ENCODE measurements around the gene PCDHB5. TPM values are rescaled to one million over a fixed set of nuclear protein-coding genes. Genes with fewer than 3 reads are reported as not detected.
"Not testable (repeated sequence)": the region's sequence is repeated elsewhere in the genome, so short reads cannot be mapped to it uniquely, and the experiment has no call there.

The PCDHB5 gene
- polyA plus RNA-seq, 1 donor (not counting 4 experiments of a cell fraction or from before 2014, with no cell fraction given), result 0.09 TPM

DNA sequence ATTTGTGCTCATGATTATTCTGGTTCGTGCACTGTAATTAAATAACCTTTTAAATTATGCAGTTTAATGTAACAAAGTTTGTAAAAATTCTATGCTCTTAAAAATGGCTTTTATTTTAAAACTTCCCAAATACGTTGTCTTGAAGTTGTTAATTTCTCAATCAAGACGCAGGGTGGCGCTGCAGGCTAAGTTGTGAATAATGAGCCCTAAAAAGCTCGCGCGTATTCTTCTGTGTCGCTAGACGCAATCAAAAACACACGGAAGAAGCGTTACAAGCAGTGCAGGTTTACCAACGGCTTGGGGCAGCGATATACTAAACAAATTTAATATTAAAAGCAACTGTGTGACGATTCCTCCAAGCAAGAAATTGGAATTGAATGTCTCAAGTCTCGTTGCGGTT lies 13.4 kb upstream of the PCDHB5 start, which contains the start of gene PCDHB4:
PCDHB4 (plus strand) TSS at position 256 of the 400 bp plus-strand sequence. CDS start 181 bp downstream, outside the sequence.
- Histone ChIP-seq H3K9ac (ENCODE audit: control insufficient read depth, extremely low read depth, insufficient read depth, low read length) (no peak within 1 kb of the TSS), H2AFZ (ENCODE audit: control insufficient read depth, low read length) (no peak within 1 kb of the TSS), H3K79me2 (ENCODE audit: control insufficient read depth, insufficient read depth, low read length) (no peaks in the 10 kb centered on the region), H3K9me3 (ENCODE audit: control insufficient read depth, low read depth, low read length) (no peaks in the 10 kb centered on the region), H3K36me3 (ENCODE audit: control insufficient read depth in 2 of 2, extremely low read depth in 1 of 2, insufficient read depth in 2 of 2, low read length in 2 of 2) (no peaks in the 10 kb centered on the region), H3K9me1 (ENCODE audit: control insufficient read depth, extremely low read depth, insufficient read depth, low read length) (no peaks in the 10 kb centered on the region), H3K4me3 (ENCODE audit: control insufficient read depth in 2 of 3, extremely low read depth in 1 of 3, insufficient read depth in 2 of 3, low read depth in 1 of 3, low read length in 3 of 3) (no peak within 1 kb of the TSS), H3K27ac (ENCODE audit: control insufficient read depth, insufficient read depth, low read length) (no peak within 1 kb of the TSS), H3K4me2 (ENCODE audit: control insufficient read depth, extremely low read depth, insufficient read depth, low read depth, low read length) (no peak within 1 kb of the TSS), H4K20me1 (ENCODE audit: control insufficient read depth, extremely low read depth, insufficient read depth, low read length) (no peaks in the 10 kb centered on the region), H3K4me1 (ENCODE audit: control insufficient read depth, extremely low read depth, insufficient read depth, low read length) (no peaks in the 10 kb centered on the region), H3K27me3 (ENCODE audit: control insufficient read depth, extremely low read depth, insufficient read depth, low read length) (no peaks in the 10 kb centered on the region)
- dilution Hi-C loops (cut with MboI; ENCODE audit: extremely low pct_ligation_motif_present, low sequenced_read_pairs), result no loop called here
- no peak for DNase-seq (ENCODE audit: low read depth, low spot score)
- FAIRE-seq, result no peak
- no peak for TF ChIP-seq EZH2 (IDR thresholded peaks at IDR 0.05; ENCODE audit: low read length)
- TF ChIP-seq, protein P1, sequence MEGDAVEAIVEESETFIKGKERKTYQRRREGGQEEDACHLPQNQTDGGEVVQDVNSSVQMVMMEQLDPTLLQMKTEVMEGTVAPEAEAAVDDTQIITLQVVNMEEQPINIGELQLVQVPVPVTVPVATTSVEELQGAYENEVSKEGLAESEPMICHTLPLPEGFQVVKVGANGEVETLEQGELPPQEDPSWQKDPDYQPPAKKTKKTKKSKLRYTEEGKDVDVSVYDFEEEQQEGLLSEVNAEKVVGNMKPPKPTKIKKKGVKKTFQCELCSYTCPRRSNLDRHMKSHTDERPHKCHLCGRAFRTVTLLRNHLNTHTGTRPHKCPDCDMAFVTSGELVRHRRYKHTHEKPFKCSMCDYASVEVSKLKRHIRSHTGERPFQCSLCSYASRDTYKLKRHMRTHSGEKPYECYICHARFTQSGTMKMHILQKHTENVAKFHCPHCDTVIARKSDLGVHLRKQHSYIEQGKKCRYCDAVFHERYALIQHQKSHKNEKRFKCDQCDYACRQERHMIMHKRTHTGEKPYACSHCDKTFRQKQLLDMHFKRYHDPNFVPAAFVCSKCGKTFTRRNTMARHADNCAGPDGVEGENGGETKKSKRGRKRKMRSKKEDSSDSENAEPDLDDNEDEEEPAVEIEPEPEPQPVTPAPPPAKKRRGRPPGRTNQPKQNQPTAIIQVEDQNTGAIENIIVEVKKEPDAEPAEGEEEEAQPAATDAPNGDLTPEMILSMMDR (optimal IDR thresholded peaks at IDR 0.05 in 1 of 3, IDR thresholded peaks at IDR 0.05 in 1 of 3, conservative IDR thresholded peaks at IDR 0.05 in 1 of 3; ENCODE audit: extremely low read depth in 1 of 3, insufficient read depth in 2 of 3, low read length in 3 of 3), result no peak

DNA sequence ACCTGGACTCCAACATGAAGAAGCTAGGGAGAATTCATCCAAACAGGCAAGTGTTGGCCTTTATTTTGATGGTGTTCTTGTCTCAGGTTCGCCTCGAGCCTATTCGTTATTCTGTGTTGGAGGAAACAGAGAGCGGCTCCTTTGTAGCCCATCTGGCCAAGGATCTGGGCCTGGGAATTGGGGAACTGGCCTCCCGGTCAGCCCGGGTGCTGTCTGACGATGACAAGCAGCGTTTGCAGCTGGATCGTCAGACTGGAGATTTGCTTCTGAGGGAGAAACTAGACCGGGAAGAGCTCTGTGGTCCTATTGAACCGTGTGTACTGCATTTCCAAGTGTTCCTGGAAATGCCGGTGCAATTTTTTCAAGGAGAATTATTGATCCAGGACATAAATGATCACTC lies 13.0 kb upstream of the PCDHB5 start:
- H3K4me3 ChIP-seq (ENCODE audit: control insufficient read depth in 2 of 3, extremely low read depth in 1 of 3, insufficient read depth in 2 of 3, low read depth in 1 of 3, low read length in 3 of 3), result no peak overlapping the region
- no peak overlapping the region for H3K9ac ChIP-seq (ENCODE audit: control insufficient read depth, extremely low read depth, insufficient read depth, low read length)
- no peaks in the 10 kb centered on the region for H3K36me3 ChIP-seq (ENCODE audit: control insufficient read depth in 2 of 2, extremely low read depth in 1 of 2, insufficient read depth in 2 of 2, low read length in 2 of 2)
- H3K9me3 ChIP-seq (ENCODE audit: control insufficient read depth, low read depth, low read length), result no peaks in the 10 kb centered on the region
- H3K4me1 ChIP-seq (ENCODE audit: control insufficient read depth, extremely low read depth, insufficient read depth, low read length), result no peaks in the 10 kb centered on the region
- no peak for FAIRE-seq
- H3K79me2 ChIP-seq (ENCODE audit: control insufficient read depth, insufficient read depth, low read length), result no peaks in the 10 kb centered on the region
- no peaks in the 10 kb centered on the region for H4K20me1 ChIP-seq (ENCODE audit: control insufficient read depth, extremely low read depth, insufficient read depth, low read length)
- DNase-seq (ENCODE audit: low read depth, low spot score), result no peak
- dilution Hi-C loops (cut with MboI; ENCODE audit: extremely low pct_ligation_motif_present, low sequenced_read_pairs), result no loop called here
- H2AFZ ChIP-seq (ENCODE audit: control insufficient read depth, low read length), result no peak overlapping the region
- no peak overlapping the region for H3K4me2 ChIP-seq (ENCODE audit: control insufficient read depth, extremely low read depth, insufficient read depth, low read depth, low read length)
- H3K27me3 ChIP-seq (ENCODE audit: control insufficient read depth, extremely low read depth, insufficient read depth, low read length), result no peaks in the 10 kb centered on the region
- H3K9me1 ChIP-seq (ENCODE audit: control insufficient read depth, extremely low read depth, insufficient read depth, low read length), result no peaks in the 10 kb centered on the region
- TF ChIP-seq EZH2 (IDR thresholded peaks at IDR 0.05; ENCODE audit: low read length), result no peak
- TF ChIP-seq, protein P1 (optimal IDR thresholded peaks at IDR 0.05 in 1 of 3, IDR thresholded peaks at IDR 0.05 in 1 of 3, conservative IDR thresholded peaks at IDR 0.05 in 1 of 3; ENCODE audit: extremely low read depth in 1 of 3, insufficient read depth in 2 of 3, low read length in 3 of 3), result no peak
- H3K27ac ChIP-seq (ENCODE audit: control insufficient read depth, insufficient read depth, low read length), result no peak overlapping the region

DNA sequence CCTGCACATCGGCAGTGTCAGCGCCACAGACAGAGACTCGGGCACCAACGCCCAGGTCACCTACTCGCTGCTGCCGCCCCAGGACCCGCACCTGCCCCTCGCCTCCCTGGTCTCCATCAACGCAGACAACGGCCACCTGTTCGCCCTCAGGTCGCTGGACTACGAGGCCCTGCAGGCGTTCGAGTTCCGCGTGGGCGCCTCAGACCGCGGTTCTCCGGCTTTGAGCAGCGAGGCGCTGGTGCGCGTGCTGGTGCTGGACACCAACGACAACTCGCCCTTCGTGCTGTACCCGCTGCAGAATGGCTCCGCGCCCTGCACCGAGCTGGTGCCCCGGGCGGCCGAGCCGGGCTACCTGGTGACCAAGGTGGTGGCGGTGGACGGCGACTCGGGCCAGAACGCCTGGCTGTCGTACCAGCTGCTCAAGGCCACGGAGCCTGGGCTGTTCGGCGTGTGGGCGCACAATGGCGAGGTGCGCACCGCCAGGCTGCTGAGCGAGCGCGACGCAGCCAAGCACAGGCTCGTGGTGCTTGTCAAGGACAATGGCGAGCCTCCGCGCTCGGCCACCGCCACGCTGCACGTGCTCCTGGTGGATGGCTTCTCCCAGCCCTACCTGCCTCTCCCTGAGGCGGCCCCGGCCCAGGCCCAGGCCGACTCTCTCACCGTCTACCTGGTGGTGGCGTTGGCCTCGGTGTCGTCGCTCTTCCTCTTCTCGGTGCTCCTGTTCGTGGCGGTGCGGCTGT lies 11.4 kb upstream of the PCDHB5 start:
- dilution Hi-C loops (cut with MboI; ENCODE audit: extremely low pct_ligation_motif_present, low sequenced_read_pairs); H3K4me1 ChIP-seq (ENCODE audit: control insufficient read depth, extremely low read depth, insufficient read depth, low read length); H3K4me3 ChIP-seq (ENCODE audit: control insufficient read depth in 2 of 3, extremely low read depth in 1 of 3, insufficient read depth in 2 of 3, low read depth in 1 of 3, low read length in 3 of 3); H3K4me2 ChIP-seq (ENCODE audit: control insufficient read depth, extremely low read depth, insufficient read depth, low read depth, low read length); H4K20me1 ChIP-seq (ENCODE audit: control insufficient read depth, extremely low read depth, insufficient read depth, low read length); H2AFZ ChIP-seq (ENCODE audit: control insufficient read depth, low read length); H3K27me3 ChIP-seq (ENCODE audit: control insufficient read depth, extremely low read depth, insufficient read depth, low read length); H3K27ac ChIP-seq (ENCODE audit: control insufficient read depth, insufficient read depth, low read length); H3K9me3 ChIP-seq (ENCODE audit: control insufficient read depth, low read depth, low read length); DNase-seq (ENCODE audit: low read depth, low spot score); H3K9me1 ChIP-seq (ENCODE audit: control insufficient read depth, extremely low read depth, insufficient read depth, low read length); FAIRE-seq; H3K79me2 ChIP-seq (ENCODE audit: control insufficient read depth, insufficient read depth, low read length); H3K9ac ChIP-seq (ENCODE audit: control insufficient read depth, extremely low read depth, insufficient read depth, low read length); H3K36me3 ChIP-seq (ENCODE audit: control insufficient read depth in 2 of 2, extremely low read depth in 1 of 2, insufficient read depth in 2 of 2, low read length in 2 of 2): not testable (repeated sequence)
